HG03442 (cell line): ENCODE results near the gene OBSL1.
A peak's percentile ranks its signal among the peaks of the same experiment; 100 is the strongest.

Experiments
- ATAC-seq: cut with Tn5 transposase; IDR thresholded peaks from one replicate; pipeline ENCODE4 v1.9.1; 2021; ENCODE audit warnings: mild to moderate bottlenecking, moderate library complexity; ENCODE audit not compliant: unreplicated experiment

The OBSL1 gene

DNA sequence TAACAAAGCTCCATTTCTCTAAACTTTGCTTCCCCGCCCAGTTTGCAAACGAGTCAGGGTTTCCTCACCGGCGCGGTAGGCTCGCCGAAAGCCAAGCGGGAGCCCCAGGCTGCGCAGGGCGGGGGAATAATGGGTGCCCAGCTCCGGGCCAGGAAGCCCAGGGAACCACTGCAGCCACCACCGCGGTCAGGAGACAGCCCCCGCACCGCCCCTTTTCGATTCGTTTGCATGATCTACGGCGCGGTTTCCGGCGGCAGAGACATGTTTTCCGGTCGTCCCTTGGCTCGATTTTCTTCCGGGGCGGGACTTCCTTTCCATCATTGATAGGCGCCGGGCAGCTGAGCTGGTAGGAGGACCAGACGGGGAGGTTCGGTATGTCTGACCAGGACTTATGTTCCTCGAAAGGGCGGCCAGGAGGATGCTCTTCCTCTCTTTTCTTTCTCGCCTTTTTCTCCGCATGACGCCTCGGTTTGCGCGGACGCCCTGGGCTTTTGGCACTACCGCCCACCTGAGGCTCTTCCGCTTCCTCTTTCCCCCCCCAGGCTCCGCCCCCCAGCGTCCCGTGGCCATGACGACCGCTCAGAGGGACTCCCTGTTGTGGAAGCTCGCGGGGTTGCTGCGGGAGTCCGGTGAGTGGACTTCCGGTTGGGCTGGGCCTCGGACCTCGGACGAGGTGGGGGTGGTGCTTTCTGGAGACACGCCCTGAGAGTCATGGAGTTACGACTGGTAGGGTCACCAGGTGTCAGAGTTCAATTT is 26.4 kb upstream of the OBSL1 start, which contains the start of gene STK11IP:
STK11IP (plus strand) TSS at position 306 of the 756 bp plus-strand sequence; CDS start at position 569, 263 bp downstream.
- ATAC-seq: peak; percentile 92

DNA sequence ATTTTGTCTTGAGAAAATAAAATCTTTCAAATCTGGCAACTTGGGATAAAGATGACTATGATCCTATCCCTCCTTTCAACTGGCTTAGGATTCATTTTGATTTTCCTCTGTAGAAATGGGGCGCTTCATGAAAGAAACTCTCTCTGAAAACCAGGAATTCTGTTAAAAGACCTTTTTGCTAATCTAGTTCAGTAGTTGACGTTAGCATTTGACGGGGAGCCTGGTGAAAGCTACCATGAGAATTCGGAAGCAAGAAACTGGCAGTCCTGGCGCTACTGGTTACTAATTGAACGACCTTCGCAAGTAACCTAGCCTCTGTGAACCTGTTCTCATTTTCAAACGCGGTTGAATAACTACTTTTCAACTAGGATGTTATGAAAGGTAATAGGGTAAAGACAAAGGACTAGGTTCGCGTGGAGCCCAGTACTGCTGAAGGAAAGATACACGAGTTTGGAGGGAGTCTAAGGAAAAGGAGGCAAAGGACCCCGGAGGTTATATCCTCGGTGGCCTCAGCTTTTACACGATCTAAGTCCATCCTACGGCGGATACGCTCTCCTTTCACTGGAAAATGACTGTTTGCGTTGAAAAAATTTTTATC is 25.7 kb upstream of the OBSL1 start:
- ATAC-seq: peak; percentile 1

DNA sequence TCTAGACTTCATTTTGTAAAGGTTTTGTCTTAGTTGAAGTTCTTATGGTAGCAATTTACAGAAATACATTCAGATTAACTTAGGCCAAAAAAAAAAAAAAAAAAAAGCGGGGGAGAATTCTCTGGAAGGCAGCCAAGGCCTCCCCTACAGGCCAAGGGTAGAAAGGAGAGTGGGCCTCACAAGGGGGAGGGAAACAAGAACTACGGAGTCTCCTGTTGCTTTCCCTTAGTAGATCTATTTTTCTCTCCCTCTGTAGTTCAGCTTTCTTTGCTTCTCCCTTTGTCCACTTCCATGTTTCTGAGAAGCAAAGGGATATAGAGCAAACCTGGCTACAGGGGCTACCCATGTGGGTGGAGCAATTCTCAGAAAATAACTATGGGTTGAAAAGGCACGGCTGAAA is 23.9 kb upstream of the OBSL1 start:
- no peak for ATAC-seq

DNA sequence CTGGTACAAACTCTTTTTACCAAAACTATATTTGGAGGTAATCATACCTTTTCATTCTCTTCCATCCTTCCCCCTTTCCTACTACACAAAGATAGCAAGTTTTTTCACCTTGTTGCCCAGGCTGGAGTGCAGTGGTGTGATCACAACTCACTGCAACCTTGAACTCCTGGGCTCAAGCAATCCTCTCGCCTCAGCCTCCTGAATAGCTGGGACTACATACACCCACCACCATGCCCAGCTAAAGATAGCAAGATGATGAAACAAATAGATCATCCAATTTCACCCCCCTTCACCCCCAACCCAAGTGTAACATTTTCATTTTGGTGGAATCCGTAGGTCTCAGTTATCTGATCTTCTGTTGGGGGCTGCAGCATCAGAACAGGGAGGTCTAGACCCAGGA is 21.8 kb upstream of the OBSL1 start:
- ATAC-seq: no peak

DNA sequence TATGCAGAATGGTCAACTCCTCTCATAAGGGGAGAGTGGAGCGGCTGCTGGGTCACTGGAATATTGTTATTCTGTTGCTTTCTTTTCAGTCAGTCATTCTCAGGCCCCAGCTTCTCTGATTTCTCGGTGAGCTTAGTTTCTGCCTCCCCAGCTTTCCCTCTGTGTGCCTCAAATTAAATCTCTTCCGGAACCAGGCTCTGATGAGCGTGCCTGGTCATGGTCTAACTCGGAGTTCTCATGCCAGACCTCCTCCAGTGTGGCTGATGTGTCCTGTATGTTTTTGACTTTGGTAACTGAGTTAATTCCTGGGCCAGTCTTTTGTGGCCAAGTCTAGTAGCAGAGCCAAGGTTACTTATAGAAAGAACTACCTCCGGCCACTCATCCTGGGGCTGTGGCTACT is 21.4 kb upstream of the OBSL1 start:
- ATAC-seq: no peak

DNA sequence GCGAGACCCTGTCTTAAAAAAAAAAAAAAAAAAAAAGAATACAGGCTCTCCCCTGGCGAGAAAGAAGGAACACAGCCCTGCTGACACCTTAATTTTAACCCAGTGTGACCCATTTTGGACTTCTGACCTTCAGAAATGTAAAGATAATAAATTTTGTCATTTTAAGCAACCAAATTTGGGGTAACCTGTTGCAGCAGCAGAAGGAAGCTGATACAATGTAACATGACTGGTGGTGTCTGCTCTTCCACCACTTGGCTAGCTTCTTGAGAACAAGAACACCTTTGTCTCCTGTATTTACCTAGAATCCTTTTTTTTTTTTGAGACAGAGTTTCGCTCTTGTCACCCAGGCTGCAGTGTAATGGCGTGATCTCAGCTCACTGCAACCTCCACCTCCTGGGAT is 19.8 kb upstream of the OBSL1 start:
- no peak for ATAC-seq

DNA sequence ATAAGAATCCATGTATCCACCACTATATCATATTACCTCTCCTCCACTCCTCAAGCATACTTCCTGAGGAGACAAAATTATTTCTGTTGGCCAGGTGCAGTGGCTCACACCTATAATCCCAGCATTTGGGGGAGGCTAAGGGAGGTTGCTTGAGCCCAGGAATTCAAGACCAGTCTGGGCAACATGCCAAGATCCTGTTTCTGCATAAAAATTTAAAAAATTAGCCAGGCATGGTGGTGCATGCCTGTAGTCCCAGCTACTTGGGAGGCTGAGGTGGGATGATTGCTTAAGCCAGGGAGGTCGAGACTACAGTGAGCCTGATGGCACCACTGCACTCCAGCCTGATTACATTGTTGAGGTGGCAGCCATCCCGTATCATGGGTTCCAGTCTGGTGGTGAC is 10.0 kb upstream of the OBSL1 start:
- ATAC-seq: no peak

DNA sequence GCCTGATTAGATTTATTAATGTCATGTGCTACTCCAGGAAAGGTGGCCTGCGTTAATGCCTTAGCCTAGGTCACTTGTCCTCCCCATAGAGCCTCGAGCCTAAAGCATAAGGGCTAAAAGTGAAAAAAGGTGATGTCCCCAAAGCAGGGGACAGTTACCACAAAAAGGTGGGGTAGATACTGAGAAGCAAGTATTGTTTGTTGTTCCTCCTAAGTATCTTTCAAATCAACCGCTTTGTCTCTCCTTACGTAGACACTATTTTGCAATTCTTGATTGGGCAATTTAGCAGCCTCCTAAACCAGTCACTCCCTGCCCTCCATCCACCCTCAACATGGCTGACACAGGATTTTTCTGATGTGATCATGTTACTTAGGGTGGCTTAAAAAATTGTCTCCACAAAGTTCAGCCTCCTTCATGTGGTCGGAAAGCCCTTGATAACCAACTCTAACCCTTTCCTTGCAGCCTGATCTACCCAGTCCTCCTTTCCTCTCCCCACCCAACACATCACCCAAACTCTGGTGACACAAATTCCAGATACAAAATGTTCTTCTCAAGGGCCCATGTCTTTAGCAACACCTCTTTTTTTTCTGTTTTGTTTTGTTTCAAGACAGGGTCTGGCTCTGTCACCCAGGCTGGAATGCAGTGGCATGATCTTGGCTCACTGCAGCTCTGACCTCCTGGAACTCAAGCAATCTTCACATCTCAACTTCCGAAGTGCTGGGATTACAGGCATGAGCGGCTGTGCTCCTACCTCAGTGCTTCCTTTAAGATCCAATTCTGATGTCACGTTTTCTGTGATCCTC is 7.7 kb upstream of the OBSL1 start:
- ATAC-seq: no peak

DNA sequence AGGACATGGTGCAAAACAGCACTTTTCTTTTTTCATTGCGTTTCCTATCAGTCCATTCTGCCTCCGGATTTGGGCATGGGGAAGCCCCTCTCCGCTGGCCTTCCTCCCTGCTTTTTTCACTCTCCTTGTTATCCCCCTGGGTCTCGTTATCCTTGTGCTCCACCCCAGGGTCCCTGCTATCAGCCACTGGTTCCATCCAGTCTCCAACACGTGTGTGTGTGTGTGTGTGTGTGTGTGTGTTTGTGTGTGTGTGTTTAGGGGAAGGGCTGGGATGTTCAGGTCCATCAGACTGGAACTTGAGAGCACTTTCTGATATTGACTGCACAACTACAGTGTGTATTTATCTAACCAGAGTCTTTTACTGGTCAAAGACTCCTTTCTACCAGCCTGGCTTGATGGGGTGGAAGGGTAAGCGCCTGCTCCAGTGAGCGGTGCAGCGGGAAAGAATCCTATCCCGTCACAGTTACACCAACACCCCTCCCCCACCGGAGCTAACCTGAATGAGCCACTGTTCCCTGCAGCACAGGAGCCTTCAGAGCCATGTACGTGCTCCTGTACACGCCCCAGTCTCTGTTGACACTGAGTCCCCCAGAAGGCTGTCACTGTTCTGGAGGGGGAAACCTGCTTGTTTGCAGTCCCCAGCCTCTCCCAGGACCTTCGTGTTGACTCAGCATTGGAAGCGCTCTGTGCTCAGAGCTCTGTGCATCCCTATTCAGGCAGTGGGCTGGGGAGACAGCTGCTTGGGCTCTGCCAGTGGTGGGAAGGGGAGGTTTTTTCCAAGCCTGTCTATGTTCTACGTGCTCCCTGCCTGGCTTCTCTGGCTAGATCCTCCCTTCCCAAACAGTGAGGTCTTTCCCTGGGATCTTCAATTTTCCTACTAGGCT is 5.4 kb upstream of the OBSL1 start:
- ATAC-seq: no peak

DNA sequence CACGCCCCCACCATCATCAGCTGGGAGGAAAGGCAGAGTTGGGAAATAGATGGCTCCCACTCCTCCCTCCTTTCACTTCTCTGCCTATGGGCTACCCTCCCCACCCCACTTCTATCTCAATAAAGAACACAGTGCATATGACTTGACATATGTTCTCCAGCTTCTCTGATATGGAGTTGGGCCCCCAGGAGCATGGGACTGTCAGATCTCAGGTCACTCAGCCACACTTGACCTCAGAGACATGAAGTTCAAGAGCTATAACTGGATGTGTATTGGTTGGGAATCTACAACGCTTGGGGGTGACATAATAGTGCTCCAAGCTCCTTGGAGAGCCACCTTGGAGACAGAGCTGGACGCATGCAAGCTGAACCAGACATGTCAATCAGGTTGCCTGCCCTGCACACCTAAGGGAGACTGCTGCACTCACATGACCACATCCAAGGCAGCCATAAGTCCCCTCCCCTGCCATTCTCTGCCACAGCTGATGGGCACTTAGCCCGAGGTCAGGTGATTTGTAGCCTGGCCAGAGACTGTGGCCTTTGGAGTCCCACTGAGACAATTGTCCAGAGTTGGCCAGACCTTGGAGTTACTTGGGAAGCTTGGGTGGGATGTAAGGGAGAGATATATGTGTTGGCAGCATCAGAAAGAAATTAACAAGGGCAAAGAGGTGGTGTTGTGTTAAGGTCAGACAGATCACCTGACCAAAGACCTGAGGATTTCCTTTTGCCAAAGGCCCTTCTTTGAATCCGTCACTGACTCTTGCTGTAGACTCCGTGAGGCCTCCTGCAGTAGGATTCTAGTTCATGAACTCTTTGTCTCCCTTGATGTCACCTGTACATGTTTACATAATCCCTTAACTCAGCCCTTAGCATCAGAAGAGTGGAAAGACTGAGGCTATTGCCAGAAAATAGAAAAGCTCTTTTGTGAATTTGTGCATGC is 4.5 kb upstream of the OBSL1 start:
- no peak for ATAC-seq

DNA sequence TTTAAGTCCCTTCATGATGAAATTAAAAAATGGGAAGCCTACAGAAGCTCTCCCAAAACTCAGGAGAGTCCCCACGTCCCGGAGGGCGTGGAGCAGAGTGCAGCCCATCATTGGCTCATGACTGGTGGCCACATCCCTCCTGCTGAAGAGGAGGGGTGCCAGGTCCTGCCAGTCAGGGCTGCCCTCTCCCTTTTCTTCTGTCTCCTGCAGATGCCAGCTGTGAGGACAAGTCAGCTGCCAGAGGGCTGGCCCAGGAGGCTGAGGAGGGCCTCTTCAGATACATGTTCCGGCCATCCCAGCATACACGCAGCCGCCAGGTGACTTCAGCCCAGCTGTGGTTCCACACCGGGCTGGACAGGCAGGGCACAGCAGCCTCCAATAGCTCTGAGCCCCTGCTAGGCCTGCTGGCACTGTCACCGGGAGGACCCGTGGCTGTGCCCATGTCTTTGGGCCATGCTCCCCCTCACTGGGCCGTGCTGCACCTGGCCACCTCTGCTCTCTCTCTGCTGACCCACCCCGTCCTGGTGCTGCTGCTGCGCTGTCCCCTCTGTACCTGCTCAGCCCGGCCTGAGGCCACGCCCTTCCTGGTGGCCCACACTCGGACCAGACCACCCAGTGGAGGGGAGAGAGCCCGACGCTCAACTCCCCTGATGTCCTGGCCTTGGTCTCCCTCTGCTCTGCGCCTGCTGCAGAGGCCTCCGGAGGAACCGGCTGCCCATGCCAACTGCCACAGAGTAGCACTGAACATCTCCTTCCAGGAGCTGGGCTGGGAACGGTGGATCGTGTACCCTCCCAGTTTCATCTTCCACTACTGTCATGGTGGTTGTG is 3.4 kb upstream of the OBSL1 start:
- ATAC-seq: no peak

DNA sequence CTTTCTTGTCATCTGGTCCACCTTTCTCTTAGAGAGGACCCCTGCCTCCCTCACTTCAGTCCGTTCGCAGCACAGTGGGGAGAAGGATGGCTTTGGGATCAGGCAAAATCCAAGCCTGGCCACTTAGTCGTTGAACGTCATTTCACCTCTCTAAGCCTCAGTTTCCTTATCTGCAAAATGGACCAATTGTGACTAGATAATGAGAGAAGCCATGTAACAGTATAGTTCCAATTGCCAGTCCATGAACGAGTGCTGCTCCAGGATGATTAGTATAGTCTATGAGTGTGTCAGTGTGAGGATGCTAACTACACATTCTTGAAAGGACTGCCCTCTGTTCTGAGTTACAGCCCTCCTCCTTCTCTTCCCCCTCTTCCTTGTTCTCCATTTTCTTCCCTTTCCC is 1.8 kb upstream of the OBSL1 start:
- ATAC-seq: no peak

DNA sequence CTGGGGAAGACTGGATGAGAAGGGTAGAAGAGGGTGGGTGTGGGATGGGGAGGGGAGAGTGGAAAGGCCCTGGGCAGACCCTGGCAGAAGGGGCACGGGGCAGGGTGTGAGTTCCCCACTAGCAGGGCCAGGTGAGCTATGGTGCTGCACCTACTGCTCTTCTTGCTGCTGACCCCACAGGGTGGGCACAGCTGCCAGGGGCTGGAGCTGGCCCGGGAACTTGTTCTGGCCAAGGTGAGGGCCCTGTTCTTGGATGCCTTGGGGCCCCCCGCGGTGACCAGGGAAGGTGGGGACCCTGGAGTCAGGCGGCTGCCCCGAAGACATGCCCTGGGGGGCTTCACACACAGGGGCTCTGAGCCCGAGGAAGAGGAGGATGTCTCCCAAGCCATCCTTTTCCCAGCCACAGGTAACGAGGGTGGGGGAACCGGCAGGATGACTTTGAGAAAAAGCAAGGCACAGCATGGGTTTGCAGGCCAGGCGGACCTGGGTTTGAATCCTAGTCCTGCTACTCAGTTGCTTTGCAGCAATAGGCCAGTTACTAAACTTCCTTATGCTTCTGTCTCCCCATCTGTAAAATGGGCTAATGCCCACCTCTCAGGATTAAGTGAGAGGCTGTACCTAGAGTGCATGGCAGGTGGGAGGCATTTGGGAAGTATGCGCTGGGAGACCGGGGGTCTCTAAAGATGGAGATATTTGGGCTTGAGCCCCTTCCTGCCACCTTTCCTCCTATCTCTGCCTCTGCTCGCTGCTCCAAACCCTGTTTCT is 1.1 kb upstream of the OBSL1 start, which contains the start of gene INHA:
INHA (plus strand) TSS at position 74 of the 765 bp plus-strand sequence; CDS start at position 139, 65 bp downstream.
- no peak for ATAC-seq

DNA sequence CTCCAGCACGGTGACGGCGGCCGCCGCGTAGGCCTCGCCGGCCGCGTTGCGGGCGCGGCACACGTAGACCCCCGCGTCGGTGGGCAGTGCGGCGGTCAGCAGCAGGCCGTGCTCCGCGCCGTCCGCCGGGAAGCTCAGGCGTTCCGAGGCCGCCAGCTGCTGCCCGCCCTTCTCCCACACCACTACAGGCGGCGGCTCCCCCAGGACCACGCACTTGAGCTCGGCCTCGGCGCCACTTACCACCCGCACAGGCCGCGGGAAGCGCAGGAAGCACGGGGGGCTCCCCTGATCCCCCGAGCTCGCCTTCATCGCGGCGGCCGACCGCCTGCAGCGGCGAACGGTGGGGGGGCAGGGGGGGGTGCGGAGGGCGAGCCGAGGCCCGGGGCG is 422 bp downstream of the OBSL1 start:
- no peak for ATAC-seq

DNA sequence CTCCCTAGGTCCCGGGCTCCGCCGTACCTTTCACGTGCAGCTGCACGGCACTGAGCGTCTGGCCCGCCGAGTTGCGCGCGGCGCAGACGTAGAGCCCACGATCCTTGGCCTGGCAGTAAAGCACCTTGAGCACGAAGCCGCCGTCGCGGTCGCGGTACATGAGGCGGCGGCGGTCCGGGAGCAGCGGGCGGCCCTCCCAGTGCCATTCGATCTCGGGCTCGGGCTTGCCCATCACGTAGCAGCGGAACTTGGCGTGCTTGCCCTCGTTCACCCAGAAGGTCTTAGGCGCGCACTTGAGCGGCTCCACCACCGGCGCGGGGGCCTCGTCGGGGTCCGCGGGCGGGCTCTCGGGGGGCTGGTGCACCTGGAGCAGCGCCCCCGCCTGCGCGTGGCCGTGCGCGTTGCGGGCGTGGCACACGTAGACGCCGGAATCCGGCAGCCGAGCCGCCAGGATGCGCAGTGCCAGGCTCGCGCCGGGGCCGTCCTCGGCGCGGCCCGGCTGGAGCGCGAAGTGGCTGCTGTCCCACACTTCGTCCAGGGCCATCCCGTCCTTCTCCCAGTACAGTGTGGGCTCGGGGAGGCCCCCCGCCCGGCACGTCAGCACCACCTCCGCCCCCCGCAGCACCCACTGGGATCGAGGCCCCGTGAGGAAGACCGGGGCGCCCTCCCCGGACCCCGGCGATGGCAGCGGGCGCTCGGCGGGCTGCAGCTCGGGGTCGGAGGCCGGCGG is 980 bp downstream of the OBSL1 start:
- ATAC-seq: no peak

DNA sequence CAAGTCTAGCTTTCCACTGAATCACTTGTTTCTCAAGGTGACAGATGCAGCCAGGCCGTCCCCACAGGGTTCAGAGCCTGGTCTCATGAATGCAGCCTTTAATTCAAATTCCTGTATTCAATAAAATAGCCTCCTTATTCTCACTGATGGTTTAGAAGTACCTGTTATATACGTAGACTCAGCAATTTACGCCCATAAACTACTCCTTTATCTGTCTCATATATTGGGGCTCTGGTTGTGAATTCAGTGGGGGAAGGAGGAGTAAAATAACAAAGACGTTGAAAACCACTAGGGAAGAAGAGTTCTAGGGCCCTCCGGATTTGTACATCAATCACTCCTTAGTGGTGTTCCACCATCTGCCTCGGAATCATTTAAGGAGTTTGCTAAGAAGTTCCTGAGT is 1.7 kb downstream of the OBSL1 start:
- no peak for ATAC-seq

DNA sequence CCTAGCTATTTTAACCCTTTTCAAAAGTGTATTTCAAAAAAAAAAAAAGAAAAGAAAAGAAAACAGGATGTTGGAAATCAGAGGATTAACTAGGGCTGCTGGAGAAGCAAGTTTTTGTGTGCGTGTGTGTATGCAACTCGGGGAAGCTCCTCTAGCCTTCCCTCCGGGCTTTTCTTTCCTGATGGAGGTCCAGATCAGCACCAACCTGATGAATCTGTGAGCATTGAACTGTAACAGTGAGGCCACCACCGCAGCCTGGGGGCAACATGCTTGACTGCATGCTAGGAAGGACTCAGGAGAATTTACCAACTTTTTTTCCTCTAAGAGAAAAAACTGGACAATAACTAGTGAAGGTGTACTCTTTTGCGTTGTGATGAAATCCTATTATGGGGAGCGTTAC is 2.3 kb downstream of the OBSL1 start:
- no peak for ATAC-seq
